SK-N-SH (cell line): ENCODE data around the gene SFN. TPM values are rescaled to one million over a fixed set of nuclear protein-coding genes. Genes with fewer than 3 reads are reported as not detected.

Source experiments
- CTCF ChIA-PET: fragments of 300-600, 350-600 bp; formaldehyde crosslinking; extraction: SDS; loops from one replicate; lab custom pipeline; 2021; lab: Yijun Ruan, JAX
- POLR2A ChIA-PET: fragments of 350-600 bp; sonication (Branson Sonifier 250); formaldehyde crosslinking; extraction: SDS; loops from one replicate; lab custom pipeline; 2020; ENCODE audit warnings: antibody characterized with exemption, inconsistent platforms; lab: Yijun Ruan, JAX
- DNase-seq: peaks from one replicate; pipeline ENCODE4 v3.0.0; 2012
- H2AFZ ChIP-seq: fragments of 200-600 bp; sonication (generic); 2 replicates; pipeline ENCODE4 v1.8.1; 2016; ENCODE audit warnings: antibody characterized with exemption, mild to moderate bottlenecking, low read depth
- H3F3A ChIP-seq: fragments of 200-600 bp; sonication (generic); replicated peaks from 2 replicates; pipeline ENCODE3; 2016; ENCODE audit warnings: antibody characterized with exemption, mild to moderate bottlenecking; ENCODE audit not compliant: insufficient read depth
- H3K27ac ChIP-seq, 2 experiments: fragments of 200-500 bp in 1 of 2; fragments of 200-600 bp in 1 of 2; sonication (Bioruptor generic) in 1 of 2; sonication (generic), shearing (Covaris generic) in 1 of 2; 2 replicates each; pipeline versions ENCODE4 v1.5.1 to v1.6.1; 2014 to 2016; ENCODE audit warnings: low read depth in 2 of 2, inconsistent platforms in 1 of 2, low read length in 1 of 2, mild to moderate bottlenecking in 1 of 2, mixed read lengths in 1 of 2
- H3K27me3 ChIP-seq: fragments of 200-600 bp; sonication (generic), shearing (Covaris generic); 2 replicates; pipeline ENCODE4 v1.6.1; 2016; ENCODE audit warnings: mixed run types; ENCODE audit not compliant: insufficient read depth
- H3K36me3 ChIP-seq, 2 experiments: fragments of 200-500 bp in 1 of 2; fragments of 200-600 bp in 1 of 2; sonication (Bioruptor generic) in 1 of 2; sonication (generic) in 1 of 2; replicated peaks in 1 of 2; 2 replicates each; pipeline versions ENCODE3 to v1.5.1; 2014 to 2016; ENCODE audit warnings: low read length in 1 of 2, mild to moderate bottlenecking in 1 of 2; ENCODE audit not compliant: insufficient read depth in 2 of 2, control insufficient read depth in 1 of 2
- H3K4me1 ChIP-seq, 2 experiments: fragments of 200-500 bp in 1 of 2; fragments of 200-600 bp in 1 of 2; sonication (Bioruptor generic) in 1 of 2; sonication (generic), shearing (Covaris generic) in 1 of 2; 2 replicates each; pipeline versions ENCODE4 v1.5.1 to v1.6.1; 2014 to 2016; ENCODE audit warnings: low read depth in 1 of 2, low read length in 1 of 2, mixed run types in 1 of 2; ENCODE audit not compliant: insufficient read depth in 2 of 2, control insufficient read depth in 1 of 2
- H3K4me2 ChIP-seq: fragments of 200-600 bp; sonication (generic), shearing (Covaris generic); 2 replicates; pipeline ENCODE4 v1.6.1; 2017; ENCODE audit warnings: mixed run types
- H3K4me3 ChIP-seq, 2 experiments: fragments of 200-500 bp in 1 of 2; fragments of 200-600 bp in 1 of 2; sonication (Bioruptor generic) in 1 of 2; sonication (generic), shearing (Covaris generic) in 1 of 2; 2 replicates each; pipeline versions ENCODE4 v1.5.1 to v1.8.1; 2014 to 2016; ENCODE audit warnings: low read depth in 2 of 2, inconsistent platforms in 1 of 2, low read length in 1 of 2, mild to moderate bottlenecking in 1 of 2, mixed read lengths in 1 of 2, moderate library complexity in 1 of 2
- H3K79me2 ChIP-seq: fragments of 200-600 bp; sonication (generic); 2 replicates; pipeline ENCODE4 v1.8.1; 2017; ENCODE audit warnings: mild to moderate bottlenecking; ENCODE audit not compliant: insufficient read depth
- H3K9ac ChIP-seq: fragments of 200-600 bp; sonication (generic); 2 replicates; pipeline ENCODE4 v1.6.1; 2017; ENCODE audit warnings: mixed run types
- H3K9me2 ChIP-seq: fragments of 200-600 bp; sonication (generic); 2 replicates; pipeline ENCODE4 v1.6.1; 2017; ENCODE audit warnings: mixed run types
- H3K9me3 ChIP-seq: fragments of 200-600 bp; sonication (generic); 2 replicates; pipeline ENCODE4 v1.6.1; 2017; ENCODE audit warnings: mixed run types, mild to moderate bottlenecking, moderate library complexity
- H4K20me1 ChIP-seq: fragments of 200-600 bp; sonication (generic); 2 replicates; pipeline ENCODE4 v1.6.1; 2017; ENCODE audit warnings: mild to moderate bottlenecking, mixed run types; ENCODE audit not compliant: insufficient read depth
- CHD2 ChIP-seq: fragments of 150-350 bp; IDR thresholded peaks from 2 replicates; pipeline ENCODE4 v1.6.1; 2018; ENCODE audit warnings: low read length; ENCODE audit not compliant: partially characterized antibody
- ELF1 ChIP-seq: IDR thresholded peaks from 2 replicates; pipeline ENCODE4 v1.4.0; 2012
- EP300 ChIP-seq, 2 experiments: IDR thresholded peaks; 2 replicates each; pipeline versions ENCODE4 v1.4.0 to v1.6.1; 2012; ENCODE audit warnings: borderline replicate concordance in 1 of 2, low read depth in 1 of 2, low read length in 1 of 2
- FOSL2 ChIP-seq: IDR thresholded peaks from 2 replicates; pipeline ENCODE4 v1.4.0; 2012; ENCODE audit warnings: low read depth, mild to moderate bottlenecking, moderate library complexity, borderline replicate concordance
- FOXJ3 ChIP-seq: sonication (generic); formaldehyde crosslinking; IDR thresholded peaks from 2 replicates; pipeline ENCODE4 v1.5.1; 2020; ENCODE audit warnings: mild to moderate bottlenecking, missing genetic modification reagents
- GABPA ChIP-seq: IDR thresholded peaks from 2 replicates; pipeline ENCODE4 v1.4.0; 2012; ENCODE audit warnings: low read depth, mild to moderate bottlenecking
- GATA2 ChIP-seq: sonication (generic); formaldehyde crosslinking; IDR thresholded peaks from 2 replicates; pipeline ENCODE4 v1.5.0; 2020; ENCODE audit warnings: mild to moderate bottlenecking, missing genetic modification reagents
- MEF2A ChIP-seq: IDR thresholded peaks from 2 replicates; pipeline ENCODE4 v1.4.0; 2012; ENCODE audit warnings: low read depth, borderline replicate concordance
- MXI1 ChIP-seq: IDR thresholded peaks from 2 replicates; pipeline ENCODE4 v1.6.1; 2012; ENCODE audit warnings: mild to moderate bottlenecking, low read depth, low read length, improper control_type of control experiment
- POLR2AphosphoS5 ChIP-seq: IDR thresholded peaks from 2 replicates; pipeline ENCODE4 v1.6.1; 2012; ENCODE audit warnings: low read depth, low read length
- RAD21 ChIP-seq: IDR thresholded peaks from 2 replicates; pipeline ENCODE4 v1.6.1; 2012; ENCODE audit warnings: mild to moderate bottlenecking, low read length
- RCOR1 ChIP-seq: fragments of 150-350 bp; IDR thresholded peaks from 2 replicates; pipeline ENCODE4 v1.6.1; 2017; ENCODE audit warnings: antibody characterized with exemption, low read length
- RFX5 ChIP-seq: IDR thresholded peaks from 2 replicates; pipeline ENCODE4 v1.6.1; 2012; ENCODE audit warnings: mild to moderate bottlenecking, improper control_type of control experiment, low read length
- RXRA ChIP-seq: IDR thresholded peaks from 2 replicates; pipeline ENCODE4 v1.4.0; 2012; ENCODE audit warnings: low read depth, mild to moderate bottlenecking, borderline replicate concordance
- SIN3A ChIP-seq: IDR thresholded peaks from 2 replicates; pipeline ENCODE4 v1.6.1; 2012; ENCODE audit warnings: low read depth, mild to moderate bottlenecking, low read length, moderate library complexity, borderline replicate concordance
- TEAD4 ChIP-seq: IDR thresholded peaks from 2 replicates; pipeline ENCODE4 v1.4.0; 2012; ENCODE audit warnings: mild to moderate bottlenecking, borderline replicate concordance; ENCODE audit not compliant: insufficient read depth
- YY1 ChIP-seq: IDR thresholded peaks from 2 replicates; pipeline ENCODE4 v1.4.0; 2012; ENCODE audit warnings: low read depth, mild to moderate bottlenecking
- WGBS: methylation state at CpG from one replicate; pipeline ENCODE4 v1.1.6; 2017; ENCODE audit warnings: low lambda C conversion rate; 5-methylcytosine and 5-hydroxymethylcytosine counted together
- polyA plus RNA-seq, 3 experiments: library from polyadenylated mRNA; depleted of rRNA; stranded (reverse); fragments of >200 nt; gene quantifications; 2 replicates each; pipeline ENCODE4 v1.2.3, GENCODE V29; 2012
- TF ChIP-seq, protein P1 (sequence below): IDR thresholded peaks from 2 replicates; pipeline ENCODE4 v1.4.0; 2012; ENCODE audit warnings: low read depth
- TF ChIP-seq, protein P2 (sequence below): IDR thresholded peaks from 2 replicates; pipeline ENCODE4 v1.6.1; 2012; ENCODE audit warnings: mild to moderate bottlenecking, low read depth, low read length, moderate library complexity
- TF ChIP-seq, protein P3 (sequence below): fragments of 150-350 bp; IDR thresholded peaks from 2 replicates; pipeline ENCODE4 v1.6.1; 2017; ENCODE audit warnings: antibody characterized with exemption, low read length, low read depth, borderline replicate concordance

Gene SFN
- polyA plus RNA-seq, 1 of the 3 experiments (the other 2 are of a cell fraction) = 0.18 TPM

DNA sequence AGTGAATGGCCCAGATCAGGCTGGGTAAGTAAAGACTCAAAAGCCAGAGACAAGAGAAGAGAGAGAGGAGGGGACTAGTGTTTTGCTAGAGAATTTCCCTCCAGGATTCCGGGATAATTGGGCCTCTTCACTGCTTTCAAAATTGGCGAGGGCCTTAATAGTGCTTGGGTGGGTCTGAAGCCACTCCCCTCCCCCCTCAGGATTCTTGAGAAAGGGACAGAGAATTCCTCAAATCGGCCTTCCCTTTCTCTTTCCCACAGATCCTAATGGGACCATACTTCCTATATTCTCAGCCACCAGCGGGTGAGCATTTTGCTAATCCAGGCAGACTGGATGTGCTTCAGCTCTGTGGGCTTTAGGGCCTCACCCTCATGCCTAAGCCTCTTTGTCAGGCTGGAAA, 11.9 kb downstream of the SFN start:
- H3K9ac ChIP-seq = no peak overlapping the region
- POLR2A ChIA-PET = no interaction called here
- DNase-seq = no peak
- peaks cover 0 to 6% of the 10 kb centered on the region in 2 experiments; a peak in 1 of 4 replicates for H3K4me1 ChIP-seq
- peaks cover 4% of the 10 kb centered on the region; the same call in 1 of the 2 replicates for H3K79me2 ChIP-seq
- H3K27me3 ChIP-seq = no peaks in the 10 kb centered on the region
- H3K36me3 ChIP-seq = peaks cover 20 to 26% of the 10 kb centered on the region in 2 experiments
- H4K20me1 ChIP-seq = no peaks in the 10 kb centered on the region
- no peak overlapping the region for H3K4me2 ChIP-seq
- CTCF ChIA-PET = interaction anchor here (1.3 to 1.6 kb wide), 2 partner anchors 10 to 273 kb away, joined by 4 to 6 read pairs; no protein-coding TSS in a partner anchor
- H3K27ac ChIP-seq = no peak overlapping the region
- no peaks in the 10 kb centered on the region for H3K9me3 ChIP-seq
- H2AFZ ChIP-seq = no peak overlapping the region
- 93% methylated on average over 4 of the region's 4 CpGs for WGBS
- H3F3A ChIP-seq = peaks cover 12% of the 10 kb centered on the region
- TF ChIP-seq RCOR1 = no peak
- no peak for TF ChIP-seq MEF2A
- no peak for TF ChIP-seq TEAD4
- TF ChIP-seq FOSL2 = no peak
- no peak for TF ChIP-seq ELF1
- TF ChIP-seq CHD2 = no peak
- no peak for TF ChIP-seq YY1
- H3K9me2 ChIP-seq = no peaks in the 10 kb centered on the region
- H3K4me3 ChIP-seq = no peak overlapping the region

DNA sequence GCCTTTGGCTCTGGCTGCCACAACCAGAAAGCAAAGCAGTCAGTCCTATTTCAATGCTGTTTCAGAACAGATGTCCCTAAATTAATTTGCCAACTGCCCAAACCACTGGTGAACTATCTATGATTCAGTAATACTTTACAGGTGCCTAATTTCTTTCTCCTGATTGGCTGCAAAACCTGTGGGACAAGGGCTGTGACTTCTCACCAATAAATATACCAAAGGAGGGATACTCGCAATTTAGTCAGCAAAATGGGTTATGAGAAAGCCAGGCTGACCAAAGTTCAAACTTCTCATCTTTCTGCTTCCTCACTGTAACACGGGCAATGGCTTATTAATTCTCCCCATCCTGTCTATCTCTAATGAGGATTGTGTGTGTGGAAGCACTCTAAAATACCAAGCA, 14.4 kb downstream of the SFN start:
- ChIA-PET CTCF (interaction anchor here (0.9 to 2.7 kb wide), 10 partner anchors 9 to 274 kb away, joined by 3 to 12 read pairs (median 5); partner anchors contain the start of gene SFN), POLR2A (interaction anchor here (0.5 to 0.9 kb wide), 2 partner anchors 13 to 1770 kb away, joined by 3 to 4 read pairs; partner anchors contain the start of gene GPN2)
- 57% methylated on average over 2 of the region's 2 CpGs for WGBS
- H3K9me2 ChIP-seq = no peaks in the 10 kb centered on the region
- no peak overlapping the region for H3K9ac ChIP-seq
- H3K79me2 ChIP-seq = peaks cover 4% of the 10 kb centered on the region
- no peak overlapping the region for H3K4me3 ChIP-seq
- DNase-seq = no peak
- H3K27ac ChIP-seq = no peak overlapping the region; a peak in 1 of 4 replicates
- H4K20me1 ChIP-seq = no peaks in the 10 kb centered on the region
- H3F3A ChIP-seq = peaks cover 18% of the 10 kb centered on the region
- peaks cover 0 to 6% of the 10 kb centered on the region in 2 experiments; a peak in 1 of 4 replicates for H3K4me1 ChIP-seq
- TF ChIP-seq RXRA (no peak), SIN3A (no peak), RFX5 (no peak), YY1 (no peak), GATA2 (CRISPR knock-in tag) (no peak), GABPA (no peak), CHD2 (no peak), MEF2A (no peak), EP300 (IDR thresholded peaks at IDR 0.05; ENCODE audit: borderline replicate concordance in 1 of 2, low read depth in 1 of 2, low read length in 1 of 2) (no peak), POLR2AphosphoS5 (no peak), MXI1 (no peak), FOXJ3 (CRISPR knock-in tag) (no peak), ELF1 (no peak), FOSL2 (no peak), RAD21 (no peak)
- TF ChIP-seq, protein P1, sequence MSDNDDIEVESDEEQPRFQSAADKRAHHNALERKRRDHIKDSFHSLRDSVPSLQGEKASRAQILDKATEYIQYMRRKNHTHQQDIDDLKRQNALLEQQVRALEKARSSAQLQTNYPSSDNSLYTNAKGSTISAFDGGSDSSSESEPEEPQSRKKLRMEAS = no peak
- TF ChIP-seq, protein P2, sequence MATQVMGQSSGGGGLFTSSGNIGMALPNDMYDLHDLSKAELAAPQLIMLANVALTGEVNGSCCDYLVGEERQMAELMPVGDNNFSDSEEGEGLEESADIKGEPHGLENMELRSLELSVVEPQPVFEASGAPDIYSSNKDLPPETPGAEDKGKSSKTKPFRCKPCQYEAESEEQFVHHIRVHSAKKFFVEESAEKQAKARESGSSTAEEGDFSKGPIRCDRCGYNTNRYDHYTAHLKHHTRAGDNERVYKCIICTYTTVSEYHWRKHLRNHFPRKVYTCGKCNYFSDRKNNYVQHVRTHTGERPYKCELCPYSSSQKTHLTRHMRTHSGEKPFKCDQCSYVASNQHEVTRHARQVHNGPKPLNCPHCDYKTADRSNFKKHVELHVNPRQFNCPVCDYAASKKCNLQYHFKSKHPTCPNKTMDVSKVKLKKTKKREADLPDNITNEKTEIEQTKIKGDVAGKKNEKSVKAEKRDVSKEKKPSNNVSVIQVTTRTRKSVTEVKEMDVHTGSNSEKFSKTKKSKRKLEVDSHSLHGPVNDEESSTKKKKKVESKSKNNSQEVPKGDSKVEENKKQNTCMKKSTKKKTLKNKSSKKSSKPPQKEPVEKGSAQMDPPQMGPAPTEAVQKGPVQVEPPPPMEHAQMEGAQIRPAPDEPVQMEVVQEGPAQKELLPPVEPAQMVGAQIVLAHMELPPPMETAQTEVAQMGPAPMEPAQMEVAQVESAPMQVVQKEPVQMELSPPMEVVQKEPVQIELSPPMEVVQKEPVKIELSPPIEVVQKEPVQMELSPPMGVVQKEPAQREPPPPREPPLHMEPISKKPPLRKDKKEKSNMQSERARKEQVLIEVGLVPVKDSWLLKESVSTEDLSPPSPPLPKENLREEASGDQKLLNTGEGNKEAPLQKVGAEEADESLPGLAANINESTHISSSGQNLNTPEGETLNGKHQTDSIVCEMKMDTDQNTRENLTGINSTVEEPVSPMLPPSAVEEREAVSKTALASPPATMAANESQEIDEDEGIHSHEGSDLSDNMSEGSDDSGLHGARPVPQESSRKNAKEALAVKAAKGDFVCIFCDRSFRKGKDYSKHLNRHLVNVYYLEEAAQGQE = no peak
- TF ChIP-seq, protein P3, sequence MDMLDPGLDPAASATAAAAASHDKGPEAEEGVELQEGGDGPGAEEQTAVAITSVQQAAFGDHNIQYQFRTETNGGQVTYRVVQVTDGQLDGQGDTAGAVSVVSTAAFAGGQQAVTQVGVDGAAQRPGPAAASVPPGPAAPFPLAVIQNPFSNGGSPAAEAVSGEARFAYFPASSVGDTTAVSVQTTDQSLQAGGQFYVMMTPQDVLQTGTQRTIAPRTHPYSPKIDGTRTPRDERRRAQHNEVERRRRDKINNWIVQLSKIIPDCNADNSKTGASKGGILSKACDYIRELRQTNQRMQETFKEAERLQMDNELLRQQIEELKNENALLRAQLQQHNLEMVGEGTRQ = no peak
- H3K36me3 ChIP-seq = peaks cover 28 to 38% of the 10 kb centered on the region in 2 experiments
- H3K9me3 ChIP-seq = no peaks in the 10 kb centered on the region
- no peak overlapping the region for H2AFZ ChIP-seq
- H3K4me2 ChIP-seq = no peak overlapping the region
- H3K27me3 ChIP-seq = no peaks in the 10 kb centered on the region
